Jurkat, Clone E6-1 (cell line): ENCODE results near the gene KRTAP29-1.

Experiments used
- DNase-seq: peaks from one replicate; pipeline ENCODE4 v3.0.0-alpha.2; 2011; ENCODE audit warnings: low read depth, low spot score
- H3K4me3 ChIP-seq: 2 replicates; pipeline ENCODE4 v1.5.1; 2011; ENCODE audit warnings: mild to moderate bottlenecking, low read length, control low read depth, moderate library complexity

KRTAP29-1 gene

DNA sequence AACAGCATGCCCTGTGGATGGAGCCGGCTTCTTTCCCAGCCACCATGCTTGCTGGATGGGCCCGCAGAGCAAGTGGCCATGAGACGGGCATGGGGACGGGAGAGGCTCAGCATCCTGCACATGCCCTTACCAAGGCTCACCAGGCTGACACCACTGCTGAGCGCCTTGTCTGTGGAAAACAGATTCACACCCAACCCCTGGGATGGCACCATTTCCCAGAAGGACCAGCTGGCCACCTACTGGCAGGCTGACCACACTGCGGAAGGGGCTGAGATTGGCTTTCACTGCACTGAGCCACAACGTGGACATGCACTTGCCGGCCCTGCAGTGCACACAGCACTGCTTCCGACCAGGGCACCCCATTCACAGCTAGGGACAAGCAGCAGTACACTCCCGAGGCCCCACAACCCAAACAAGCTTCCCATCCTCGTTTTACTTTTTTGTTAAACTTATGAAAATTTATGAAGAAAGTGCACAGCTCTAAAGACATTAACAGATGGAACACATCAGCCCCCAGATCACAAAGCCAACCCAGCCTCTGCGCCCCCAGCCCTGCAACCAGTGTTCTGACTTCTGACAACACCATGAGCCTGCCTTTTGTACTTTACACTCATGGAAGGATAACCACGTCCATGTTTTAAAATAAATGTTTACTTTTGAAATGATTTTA, 26.8 kb upstream of the KRTAP29-1 start:
- DNase-seq: no peak
- H3K4me3 ChIP-seq: no peak overlapping the region

GRCh38 chr17:41328207-41328606, 25.6 kb upstream of the KRTAP29-1 start:
- H3K4me3 ChIP-seq: no peak overlapping the region
- DNase-seq: no peak

DNA sequence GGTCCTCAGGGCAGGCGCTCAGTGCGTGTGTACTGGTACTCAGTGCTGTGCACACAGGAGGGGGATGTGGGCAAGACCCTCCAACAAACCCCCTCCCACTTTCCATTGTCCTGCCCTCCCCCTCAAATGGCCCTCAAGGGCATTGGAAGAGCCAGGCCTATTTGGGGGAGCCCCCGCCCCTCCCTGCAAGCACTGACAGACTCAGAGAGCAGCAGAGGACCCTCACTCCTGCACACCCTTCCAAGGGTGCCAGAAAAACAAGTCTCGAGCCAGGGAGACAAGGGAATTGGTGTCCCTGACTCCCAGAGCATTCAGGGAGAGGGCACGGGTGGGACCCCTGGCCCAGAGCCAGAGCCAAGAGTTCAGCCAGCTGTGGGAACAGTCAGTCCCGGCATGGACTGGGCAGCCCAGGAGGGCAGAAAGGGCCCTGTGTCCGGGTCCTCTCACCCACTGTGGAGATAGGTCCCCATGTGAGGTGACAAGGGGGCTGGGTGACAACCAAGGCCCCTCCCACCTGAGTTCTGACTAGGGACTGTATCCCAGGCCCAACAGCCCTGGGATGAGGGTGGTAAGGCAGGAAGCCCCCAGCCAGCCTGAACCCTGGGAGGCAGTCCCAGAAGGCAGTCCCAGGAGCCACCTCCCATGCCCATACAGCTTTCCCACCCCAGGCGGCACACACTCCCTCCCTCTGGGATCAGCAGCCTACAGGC, 24.9 kb upstream of the KRTAP29-1 start:
- no peak overlapping the region for H3K4me3 ChIP-seq
- DNase-seq: no peak

DNA sequence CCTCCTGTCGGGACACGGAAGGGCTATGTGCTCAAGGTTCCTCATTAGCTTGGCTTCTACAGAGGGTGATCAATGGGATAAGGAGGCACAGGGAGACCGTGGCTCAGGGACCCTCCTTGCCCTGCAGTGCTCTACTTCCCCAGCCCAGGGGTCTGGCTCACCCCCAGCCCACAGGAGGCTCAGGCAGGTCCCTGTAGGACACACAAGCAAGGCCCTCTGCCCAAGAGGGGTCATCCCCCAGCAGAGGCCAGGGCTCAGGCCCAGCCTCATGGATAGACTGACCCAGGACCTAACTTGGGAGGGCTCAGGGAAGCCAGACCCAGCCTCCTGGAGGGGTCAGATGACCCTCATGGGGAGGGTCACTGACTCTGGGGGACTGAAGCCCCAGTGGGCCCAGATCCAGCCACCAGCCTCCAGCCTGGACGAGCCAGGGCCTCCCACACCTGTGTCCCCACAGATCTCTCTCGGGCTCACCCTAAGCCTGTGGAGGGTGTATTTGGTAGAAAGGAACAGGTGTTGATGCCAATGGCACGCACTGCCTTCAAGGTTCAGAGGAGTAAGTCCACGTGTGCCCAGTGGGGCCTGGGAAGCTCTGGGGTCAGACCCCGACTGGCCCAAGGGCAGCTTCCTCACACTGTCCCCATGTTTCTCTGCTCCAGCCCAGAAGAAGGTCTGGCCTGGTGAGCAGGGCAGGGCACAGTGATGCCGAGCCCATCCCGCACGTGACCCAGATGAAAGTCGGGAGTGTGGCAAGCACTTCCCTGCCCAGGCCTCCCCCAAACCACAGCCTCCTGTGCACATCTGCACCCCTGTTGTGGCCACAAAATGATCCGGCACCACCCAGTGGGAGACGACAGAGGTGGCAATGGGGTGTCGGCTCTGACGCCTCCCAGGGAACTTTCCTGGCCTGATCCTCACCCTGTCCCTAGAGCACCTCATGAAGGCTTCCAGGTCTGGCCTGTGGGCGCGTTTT, 23.8 kb upstream of the KRTAP29-1 start:
- H3K4me3 ChIP-seq: no peak overlapping the region
- peak; percentile 23 for DNase-seq

DNA sequence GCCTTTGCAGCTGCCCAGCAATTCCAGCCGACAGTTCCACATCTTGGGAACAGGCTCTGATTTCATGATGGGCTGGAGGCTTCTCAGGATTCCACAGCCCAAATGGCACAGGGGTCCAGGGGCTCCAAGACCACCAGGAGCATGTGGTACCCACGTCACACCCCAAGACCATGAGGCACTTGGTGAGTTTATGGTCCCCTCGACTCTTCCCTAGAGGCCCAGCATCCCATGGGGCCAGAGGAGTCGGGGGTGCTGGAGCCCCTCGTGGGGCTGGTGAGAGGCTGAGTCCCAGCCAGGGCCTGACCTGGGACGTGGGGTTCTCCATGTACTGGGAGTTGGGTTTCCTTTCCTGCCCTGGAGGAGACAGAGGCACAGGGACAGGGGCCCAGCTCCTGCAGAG, 23.0 kb upstream of the KRTAP29-1 start:
- no peak for DNase-seq
- H3K4me3 ChIP-seq: no peak overlapping the region

DNA sequence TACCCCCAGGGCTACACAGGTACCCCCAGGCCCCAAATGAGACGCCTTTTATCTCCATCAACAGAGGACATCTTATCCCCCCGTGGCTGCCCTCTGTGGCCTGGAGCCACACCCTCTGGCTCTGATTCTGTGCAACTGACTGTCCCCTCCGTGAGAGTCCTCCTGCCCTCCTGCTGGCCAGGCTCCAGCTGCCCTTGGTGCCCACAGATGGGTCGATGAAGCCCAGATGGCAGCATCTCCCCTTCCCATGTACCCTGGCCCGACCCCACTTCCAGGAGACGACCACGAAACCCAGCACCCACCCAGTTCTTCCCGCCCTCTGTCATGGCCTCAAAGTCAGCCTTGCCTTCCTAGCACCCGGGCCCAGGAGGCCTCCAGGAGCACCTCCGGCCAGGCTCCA, 22.5 kb upstream of the KRTAP29-1 start:
- H3K4me3 ChIP-seq: no peak overlapping the region
- no peak for DNase-seq

DNA sequence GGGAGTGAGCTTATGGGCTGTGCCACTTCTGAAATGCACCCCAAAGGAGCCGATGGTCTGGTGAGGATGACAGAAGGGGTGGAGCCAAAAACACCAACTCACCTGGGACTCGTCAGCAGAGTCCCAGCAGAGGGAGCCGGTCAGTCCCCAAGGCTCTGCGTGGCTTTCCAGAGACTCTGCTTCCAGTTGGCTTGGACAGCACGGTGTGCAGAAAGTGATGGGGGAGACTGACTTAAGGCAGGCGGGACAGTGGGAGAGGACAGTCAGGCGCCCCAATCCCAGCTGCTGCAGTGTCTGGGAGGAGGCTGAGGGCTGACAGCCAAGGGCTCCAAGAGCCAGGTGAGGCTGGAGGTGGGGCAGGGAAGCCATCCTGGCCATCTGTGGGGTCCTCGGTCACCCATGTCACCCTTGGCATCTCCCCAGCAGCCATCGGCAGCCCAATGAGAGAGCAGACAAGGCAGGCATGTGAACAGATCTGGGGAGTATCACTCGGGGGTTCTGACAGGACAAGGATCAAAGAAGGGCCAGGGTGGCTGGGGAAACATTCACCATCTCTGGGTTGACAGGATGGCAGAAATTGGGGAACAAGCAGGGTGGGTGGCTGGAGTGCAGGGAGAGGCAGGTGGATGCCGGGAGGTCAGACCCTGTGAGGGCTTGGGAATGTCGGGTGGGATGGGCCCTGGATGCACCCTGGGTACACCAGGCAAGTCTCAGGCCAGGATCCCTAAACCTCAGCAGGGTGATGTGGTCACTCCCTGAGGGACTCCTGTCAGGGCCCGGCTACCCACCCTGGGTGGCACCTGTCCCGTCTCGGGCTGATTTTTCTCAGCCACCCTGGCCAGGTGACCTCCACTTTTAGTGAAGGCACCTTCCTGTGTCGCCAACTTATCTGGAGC, 21.8 kb upstream of the KRTAP29-1 start:
- no peak for DNase-seq
- H3K4me3 ChIP-seq: no peak overlapping the region

DNA sequence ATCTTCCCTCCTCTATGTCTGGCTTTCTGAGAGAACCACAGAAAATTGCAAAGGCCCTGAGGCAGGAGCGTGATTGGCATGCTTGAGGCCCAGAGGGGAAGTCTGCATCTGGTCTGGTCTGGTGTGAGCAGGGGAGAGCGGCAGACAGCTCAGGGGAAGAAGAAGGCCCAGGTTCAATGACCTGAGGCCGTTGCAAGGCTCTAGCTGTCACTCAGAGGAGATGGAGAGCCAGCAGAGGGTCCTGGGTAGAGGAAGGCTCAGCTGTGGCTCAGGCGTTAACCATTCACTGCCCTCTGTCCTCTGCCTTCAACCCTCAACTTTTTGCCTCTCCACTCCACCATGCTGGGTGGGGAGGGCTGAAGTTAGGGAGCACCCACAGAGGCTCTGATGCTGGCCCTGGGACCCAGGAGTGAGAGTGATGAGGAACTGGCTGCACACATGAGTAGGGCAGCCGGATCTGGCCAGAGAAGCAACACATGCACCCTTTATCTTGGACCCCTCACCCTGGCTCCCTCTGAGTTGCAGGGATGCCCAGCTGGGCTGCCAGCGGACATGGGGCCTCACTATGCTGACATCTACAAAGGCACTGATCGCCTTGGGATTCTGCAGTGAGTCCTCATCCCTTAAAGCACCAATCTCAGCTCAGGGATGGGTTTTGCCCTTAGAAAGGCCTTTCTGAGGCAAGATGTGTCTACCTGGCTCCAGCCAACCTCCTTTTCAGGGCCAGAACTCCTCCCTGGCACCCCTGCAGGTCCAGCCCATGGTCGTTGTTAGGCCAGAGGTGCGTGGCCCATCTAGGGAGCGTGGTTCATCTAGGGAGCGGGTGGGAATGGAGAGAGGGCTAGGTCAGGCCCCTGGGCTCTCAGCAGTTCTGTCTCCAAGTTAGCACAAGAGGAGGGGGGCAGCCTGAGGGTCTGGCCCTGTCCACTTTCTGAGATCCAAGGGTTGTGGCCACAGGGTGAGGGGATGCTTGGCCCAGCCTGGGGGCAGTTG, 20.5 kb upstream of the KRTAP29-1 start:
- DNase-seq: no peak
- no peak overlapping the region for H3K4me3 ChIP-seq

- H3K4me3 ChIP-seq: no peak overlapping the region
- peak; percentile 59 for DNase-seq
Observed at GRCh38 chr17:41322094-41322902, 19.6 kb upstream of the KRTAP29-1 start.

- H3K4me3 ChIP-seq: no peak overlapping the region
- no peak for DNase-seq
Observed at GRCh38 chr17:41318231-41318630, 15.6 kb upstream of the KRTAP29-1 start.

DNA sequence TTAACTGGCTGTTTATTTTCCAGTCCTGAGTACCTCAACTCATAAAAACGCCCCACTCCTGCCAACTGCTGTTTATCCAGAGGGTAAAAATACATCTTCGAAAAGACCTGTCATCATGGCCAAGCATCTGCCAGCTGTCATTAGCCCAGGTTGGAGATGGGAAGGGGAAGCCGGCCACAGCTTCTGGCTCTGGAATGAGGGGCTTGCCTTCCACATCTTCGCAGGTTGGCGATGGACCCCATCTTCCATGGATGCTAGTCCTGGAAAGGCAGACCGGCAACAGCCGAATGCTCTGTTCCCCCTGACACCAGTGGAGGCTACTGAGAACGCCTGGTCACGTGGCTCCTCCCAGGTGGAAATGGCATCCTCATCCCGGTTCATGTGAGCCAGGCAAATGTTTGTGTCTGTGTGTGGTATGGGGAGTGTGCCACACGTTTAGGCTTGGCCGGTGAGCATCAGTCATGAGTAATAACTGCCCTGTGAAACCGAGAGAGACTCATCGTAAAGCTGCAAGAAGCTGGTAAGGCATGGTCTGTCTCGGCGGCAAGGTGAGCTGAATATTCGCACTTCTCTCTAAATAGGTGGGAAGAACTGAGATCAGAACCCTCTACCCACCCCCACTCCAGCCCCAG, 13.3 kb upstream of the KRTAP29-1 start:
- H3K4me3 ChIP-seq: no peak overlapping the region
- DNase-seq: no peak

- no peak for DNase-seq
- H3K4me3 ChIP-seq: no peak within 1 kb of the TSS
Observed at GRCh38 chr17:41315204-41315794, 12.6 kb upstream of the KRTAP29-1 start, which contains the start of gene KRTAP17-1. TSS of gene KRTAP17-1 (minus strand) at chr17:41315710. CDS start at chr17:41315650, 60 bp downstream.

DNA sequence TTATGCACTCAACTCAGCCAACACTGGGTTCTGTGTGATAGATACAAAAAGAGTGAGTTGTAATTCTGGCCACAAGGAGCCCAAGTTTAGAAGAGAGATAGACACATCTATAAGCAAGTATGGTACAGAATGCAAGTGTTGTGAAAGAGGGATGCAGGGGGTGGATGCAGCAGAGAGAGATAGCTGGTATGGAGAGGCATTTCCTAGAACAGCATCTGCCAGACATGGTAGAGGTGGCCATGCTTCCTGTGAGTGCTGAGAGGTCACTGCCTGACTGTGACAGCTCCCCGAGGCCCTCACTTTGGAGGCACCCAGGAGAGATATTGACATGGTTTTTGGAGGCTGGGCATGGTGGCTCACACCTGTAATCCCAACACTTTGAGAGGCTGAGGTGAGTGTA, 8.5 kb upstream of the KRTAP29-1 start:
- H3K4me3 ChIP-seq: no peak overlapping the region
- DNase-seq: no peak

- H3K4me3 ChIP-seq: peak within 1 kb of the TSS; percentile 3
- DNase-seq: no peak
Observed at GRCh38 chr17:41308918-41309359, 6.3 kb upstream of the KRTAP29-1 start, which contains the start of gene KRTAP16-1. TSS of gene KRTAP16-1 (minus strand) at chr17:41309309. CDS start at chr17:41309253, 56 bp downstream.

DNA sequence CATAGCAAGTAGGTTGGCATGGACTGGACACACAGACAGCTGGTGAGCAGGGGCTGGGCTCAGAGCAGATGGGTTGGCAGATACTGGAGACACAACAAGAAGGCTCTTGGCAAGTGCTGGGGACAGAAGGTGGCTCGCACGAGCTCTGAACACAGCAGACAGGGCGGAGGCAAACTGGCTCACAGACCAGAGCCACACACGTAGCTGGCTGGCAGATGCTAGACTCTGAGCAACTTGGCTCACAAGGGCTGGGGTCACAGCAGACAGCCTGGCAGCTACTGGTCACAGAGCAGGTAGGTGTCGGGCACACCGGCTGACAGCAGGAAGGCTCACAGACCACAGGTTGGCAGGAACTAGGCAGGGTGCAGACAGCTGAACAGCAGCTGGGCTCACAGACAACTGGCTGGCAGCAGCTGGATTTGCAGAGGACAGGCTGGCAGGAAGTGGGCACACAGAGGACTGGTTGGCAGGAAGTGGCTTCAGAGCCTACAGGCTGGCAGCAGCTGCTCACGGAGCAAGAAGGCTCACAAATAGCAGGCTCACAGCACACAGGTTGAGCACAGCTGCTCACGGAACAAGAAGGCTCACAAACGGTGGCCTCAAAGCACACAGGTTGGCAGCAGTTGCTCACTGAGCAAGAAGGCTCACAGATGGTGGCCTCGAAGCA, 5.7 kb upstream of the KRTAP29-1 start:
- H3K4me3 ChIP-seq: no peak overlapping the region
- DNase-seq: peak; percentile 98
